Stimulated activated CD4-positive, alpha-beta T cell treated with anti-CD3 and anti-CD28 coated beads, Interleukin-15, amount 100 ng/mL, for 1 hour (primary cell): Measurements from ENCODE around the gene RNU6-7.

Source experiments
- DNase-seq, 2 donors: peaks; one replicate each; pipeline ENCODE4 v3.0.0-alpha.2; 2020; ENCODE audit warnings: low read depth in 1 of 2, low spot score in 1 of 2

Gene RNU6-7

GRCh38 chr14:32201816-32202490 lies at the start of gene RNU6-7:
TSS of gene RNU6-7 (plus strand) at chr14:32202045.
- DNase-seq: peak in 1 of 2 donors; percentile 20

- no peak for DNase-seq
Measured at GRCh38 chr14:32166029-32166428, 35.8 kb upstream of the RNU6-7 start.

GRCh38 chr14:32166924-32167323 lies 34.9 kb upstream of the RNU6-7 start:
- DNase-seq: no peak

- no peak for DNase-seq
Measured at GRCh38 chr14:32167907-32168306, 33.9 kb upstream of the RNU6-7 start.

- no peak for DNase-seq
Measured at GRCh38 chr14:32169191-32169590, 32.7 kb upstream of the RNU6-7 start.

- no peak for DNase-seq
Measured at GRCh38 chr14:32171469-32171868, 30.4 kb upstream of the RNU6-7 start.

- DNase-seq: no peak
Measured at GRCh38 chr14:32183151-32184058, 18.4 kb upstream of the RNU6-7 start.

- no peak for DNase-seq
Measured at GRCh38 chr14:32185097-32185496, 16.7 kb upstream of the RNU6-7 start.

- no peak for DNase-seq
Measured at GRCh38 chr14:32186248-32186647, 15.6 kb upstream of the RNU6-7 start.

- DNase-seq: no peak
Measured at GRCh38 chr14:32189811-32190210, 12.0 kb upstream of the RNU6-7 start.

- DNase-seq: no peak
Measured at GRCh38 chr14:32190673-32191072, 11.2 kb upstream of the RNU6-7 start.

- no peak for DNase-seq
Measured at GRCh38 chr14:32192712-32193373, 9.0 kb upstream of the RNU6-7 start.

- no peak for DNase-seq
Measured at GRCh38 chr14:32193532-32193931, 8.3 kb upstream of the RNU6-7 start.

GRCh38 chr14:32195636-32196035 lies 6.2 kb upstream of the RNU6-7 start:
- DNase-seq: no peak

GRCh38 chr14:32197919-32198318 lies 3.9 kb upstream of the RNU6-7 start:
- no peak for DNase-seq

GRCh38 chr14:32200368-32201192 lies 1.3 kb upstream of the RNU6-7 start:
- no peak for DNase-seq

GRCh38 chr14:32201193-32201815 lies 541 bp upstream of the RNU6-7 start:
- peak; percentile 49 to 62 for DNase-seq

- no peak for DNase-seq
Measured at GRCh38 chr14:32202491-32202997, 699 bp downstream of the RNU6-7 start.

GRCh38 chr14:32202998-32203882 lies 1.4 kb downstream of the RNU6-7 start, which contains the start of gene RNU6-8:
TSS of gene RNU6-8 (minus strand) at chr14:32203269.
- peak; percentile 81 to 83 for DNase-seq
